GM23248 (cell line): ENCODE results near the gene COQ7.

Experiments
- EZH2 ChIP-seq: fragments of 200-600 bp; sonication (generic); IDR thresholded peaks from 2 replicates; pipeline ENCODE4 v1.6.1; 2018; ENCODE audit warnings: antibody characterized with exemption, mild to moderate bottlenecking; ENCODE audit not compliant: insufficient read depth, poor library complexity, severe bottlenecking
- EZH2phosphoT487 ChIP-seq: fragments of 200-600 bp; sonication (generic); IDR thresholded peaks from 2 replicates; pipeline ENCODE4 v1.6.1; 2018; ENCODE audit warnings: antibody characterized with exemption, moderate library complexity, mild to moderate bottlenecking, low read depth; ENCODE audit not compliant: insufficient read depth

GRCh38 chr16:19105131-19105530, 37.7 kb downstream of the COQ7 start:
- TF ChIP-seq EZH2, result no peak
- TF ChIP-seq EZH2phosphoT487, result no peak
